HepG2 (cell line): ENCODE data around the gene USP17L19. TPM values are rescaled to one million over a fixed set of nuclear protein-coding genes. Genes with fewer than 3 reads are reported as not detected.
"Not testable (repeated sequence)": the region's sequence is repeated elsewhere in the genome, so short reads cannot be mapped to it uniquely, and the experiment has no call there.

Experiments used
- ATAC-seq: fragments of 200-7000 bp; cut with Tn5 transposase; 3 replicates; pipeline ENCODE4 v1.9.1; 2020; ENCODE audit warnings: mild to moderate bottlenecking, moderate library complexity
- BruUV-seq: library from RNA; stranded (reverse); fragments of 400-500 nt; replicated peaks from 2 replicates; lab custom pipeline; 2021; lab: Mats Ljungman, UMichigan
- CTCF ChIA-PET: fragments of 300-600 bp; formaldehyde crosslinking; extraction: SDS; loops from one replicate; lab custom pipeline; 2021; ENCODE audit warnings: low total read pairs, inconsistent platforms, low intra/inter-chr PET ratio; lab: Yijun Ruan, JAX
- POLR2A ChIA-PET: fragments of 350-600 bp; sonication (Branson Sonifier 250); formaldehyde crosslinking; loops from one replicate; lab custom pipeline; 2020; ENCODE audit warnings: antibody characterized with exemption, inconsistent platforms; lab: Yijun Ruan, JAX
- DNase-seq: peaks from one replicate; pipeline ENCODE4 v3.0.0-alpha.2; 2015; ENCODE audit warnings: low spot score
- FAIRE-seq: peaks from 3 replicates; lab custom pipeline; 2011; peaks lifted over from hg19 to GRCh38; lab: Jason Lieb, UNC
- H2AFZ ChIP-seq: one replicate; pipeline ENCODE4 v1.6.1; 2011; ENCODE audit warnings: low read length, inconsistent platforms
- H3K27ac ChIP-seq: fragments of 300-600 bp; 3 replicates; pipeline ENCODE4 v1.8.0; 2011; ENCODE audit warnings: mixed run types, mild to moderate bottlenecking, mixed read lengths, low read length, inconsistent platforms; ENCODE audit not compliant: insufficient read depth; ENCODE audit errors: extremely low read length
- H3K27me3 ChIP-seq, 2 experiments: fragments of 200-600 bp in 1 of 2; 2 replicates in 1 of 2; 3 replicates in 1 of 2; pipeline versions ENCODE4 v1.6.0 to v1.8.0; 2011; ENCODE audit warnings: low read length in 2 of 2, mild to moderate bottlenecking in 2 of 2, moderate library complexity in 2 of 2, inconsistent platforms in 1 of 2; ENCODE audit not compliant: insufficient read depth in 2 of 2, control insufficient read depth in 1 of 2
- H3K36me3 ChIP-seq, 2 experiments: fragments of 200-600 bp in 1 of 2; replicated peaks in 1 of 2; 2 replicates in 1 of 2; 3 replicates in 1 of 2; pipeline versions ENCODE4 v1.5.1 to v1.8.0; 2011; ENCODE audit warnings: low read length in 2 of 2, inconsistent platforms in 1 of 2; ENCODE audit not compliant: insufficient read depth in 2 of 2, control insufficient read depth in 1 of 2
- H3K4me1 ChIP-seq: 2 replicates; pipeline ENCODE4 v1.5.1; 2012; ENCODE audit warnings: low read length, inconsistent platforms; ENCODE audit not compliant: insufficient read depth
- H3K4me2 ChIP-seq: 2 replicates; pipeline ENCODE4 v1.6.0; 2011; ENCODE audit warnings: low read depth, low read length, inconsistent platforms
- H3K4me3 ChIP-seq, 3 experiments: fragments of 200-600 bp in 1 of 3; sonication (generic), shearing (Covaris generic) in 1 of 3; replicated peaks in 1 of 3; 2 replicates each; pipeline ENCODE4 v1.5.1; 2011 to 2016; ENCODE audit warnings: low read length in 3 of 3, inconsistent platforms in 2 of 3, low read depth in 2 of 3, mild to moderate bottlenecking in 2 of 3, control low read depth in 1 of 3, mixed read lengths in 1 of 3; ENCODE audit not compliant: insufficient read depth in 1 of 3
- H3K79me2 ChIP-seq: one replicate; pipeline ENCODE4 v1.6.1; 2011; ENCODE audit warnings: low read length, inconsistent platforms; ENCODE audit not compliant: insufficient read depth
- H3K9ac ChIP-seq: 2 replicates; pipeline ENCODE4 v1.6.0; 2011; ENCODE audit warnings: mild to moderate bottlenecking, low read depth, low read length, inconsistent platforms; ENCODE audit not compliant: insufficient read depth
- H3K9me3 ChIP-seq: 2 replicates; pipeline ENCODE4 v1.5.1; 2012; ENCODE audit warnings: mild to moderate bottlenecking, low read length
- H4K20me1 ChIP-seq: 2 replicates; pipeline ENCODE4 v1.6.0; 2011; ENCODE audit warnings: inconsistent platforms, mild to moderate bottlenecking, low read length, moderate library complexity; ENCODE audit not compliant: insufficient read depth
- WGBS: methylation state at CpG from one replicate; pipeline ENCODE4 v1.1.6; 2017; ENCODE audit warnings: low lambda C conversion rate; 5-methylcytosine and 5-hydroxymethylcytosine counted together
- in situ Hi-C: cut with HindIII; loops from 2 replicates; pipeline ENCODE4 v1.10.0; 2017; ENCODE audit warnings: low pct_unique_long_range_greater_than_20kb; ENCODE audit not compliant: extremely low pct_ligation_motif_present
- intact Hi-C: fragments of 100-400 bp; cut with micrococcal nuclease; formaldehyde crosslinking; loops from one replicate; pipeline ENCODE4 v1.10.0; 2022; ENCODE audit not compliant: unreplicated experiment
- polyA plus RNA-seq, 8 experiments: library from polyadenylated mRNA; depleted of rRNA in 3 of 8; stranded (reverse) in 7 of 8; unstranded in 1 of 8; fragments of >200 nt; fragmentation: Illumina TruSeq in 4 of 8; extraction: Trizol in 4 of 8; gene quantifications; 2 replicates each; pipeline versions ENCODE4 v1.2.1 to v1.2.3, GENCODE V29; 2011 to 2016; ENCODE audit warnings: low read depth in 4 of 8, missing spikeins in 1 of 8, mixed read lengths in 1 of 8; ENCODE audit not compliant: insufficient read depth in 1 of 8
- total RNA-seq, 5 experiments: library from RNA; depleted of rRNA; stranded (reverse); fragments of >200 nt; fragmentation: Illumina TruSeq; extraction: Trizol; gene quantifications; 2 replicates each; pipeline ENCODE4 v1.2.3, GENCODE V29; 2016; ENCODE audit warnings: low read depth in 1 of 5

Gene USP17L19
- total and polyA plus RNA-seq, 2 of the 13 experiments (the other 11 are each of a cell fraction or from before 2014, with no cell fraction given): not detected

- ATAC-seq, H3K9ac ChIP-seq, H3K27me3 ChIP-seq, BruUV-seq, DNase-seq, H3K27ac ChIP-seq, H3K79me2 ChIP-seq, POLR2A ChIA-PET, H2AFZ ChIP-seq, FAIRE-seq, CTCF ChIA-PET, H3K36me3 ChIP-seq, H3K4me2 ChIP-seq, H4K20me1 ChIP-seq, H3K4me3 ChIP-seq, H3K9me3 ChIP-seq, intact Hi-C loops, H3K4me1 ChIP-seq, in situ Hi-C loops: not testable (repeated sequence)
- WGBS: no CpG with 5 or more reads among the region's 15 CpGs
Measured at GRCh38 chr4:9257824-9258223, 4.6 kb downstream of the USP17L19 start, which contains the start of gene USP17L20. Gene USP17L20 (plus strand): TSS chr4:9258124. CDS start chr4:9258124, 0 bp downstream.

- H3K4me3 ChIP-seq, H3K9ac ChIP-seq, H3K79me2 ChIP-seq, intact Hi-C loops, in situ Hi-C loops, H3K27me3 ChIP-seq, FAIRE-seq, ATAC-seq, H3K4me2 ChIP-seq, CTCF ChIA-PET, H4K20me1 ChIP-seq, H3K36me3 ChIP-seq, DNase-seq, POLR2A ChIA-PET, BruUV-seq, H3K27ac ChIP-seq, H3K9me3 ChIP-seq, H2AFZ ChIP-seq, H3K4me1 ChIP-seq: not testable (repeated sequence)
- no CpG with 5 or more reads among the region's 13 CpGs for WGBS
Measured at GRCh38 chr4:9262572-9262971, 9.4 kb downstream of the USP17L19 start, which contains the start of gene USP17L21. Gene USP17L21 (plus strand): TSS chr4:9262872. CDS start chr4:9262872, 0 bp downstream.

- H2AFZ ChIP-seq, DNase-seq, H3K27me3 ChIP-seq, CTCF ChIA-PET, ATAC-seq, BruUV-seq, H3K4me2 ChIP-seq, H3K4me1 ChIP-seq, H3K4me3 ChIP-seq, H3K27ac ChIP-seq, POLR2A ChIA-PET, H3K9me3 ChIP-seq, H4K20me1 ChIP-seq, H3K36me3 ChIP-seq, H3K79me2 ChIP-seq, H3K9ac ChIP-seq, in situ Hi-C loops, FAIRE-seq, intact Hi-C loops: not testable (repeated sequence)
- no CpG with 5 or more reads among the region's 15 CpGs for WGBS
Measured at GRCh38 chr4:9267319-9267718, 14.1 kb downstream of the USP17L19 start, which contains the start of gene USP17L22. Gene USP17L22 (plus strand): TSS chr4:9267619. CDS start chr4:9267619, 0 bp downstream.

GRCh38 chr4:9271719-9272118, 18.5 kb downstream of the USP17L19 start:
- H3K9me3 ChIP-seq, H3K79me2 ChIP-seq, H2AFZ ChIP-seq, FAIRE-seq, H3K27me3 ChIP-seq, H4K20me1 ChIP-seq, H3K36me3 ChIP-seq, H3K9ac ChIP-seq, H3K4me3 ChIP-seq, POLR2A ChIA-PET, in situ Hi-C loops, BruUV-seq, H3K27ac ChIP-seq, H3K4me2 ChIP-seq, ATAC-seq, intact Hi-C loops, H3K4me1 ChIP-seq, CTCF ChIA-PET, DNase-seq: not testable (repeated sequence)
- WGBS: 56% methylated on average over 8 of the region's 10 CpGs
